Stimulated activated naive B cell treated with anti-CD40 and anti-IgM and Interleukin-4, amounts not matched to agents 10 μg/mL and 1 μg/mL and 100 μg/mL, for 72 hours (primary cell): ENCODE results near the gene MAGEA9.
"Not testable (repeated sequence)": the region's sequence is repeated elsewhere in the genome, so short reads cannot be mapped to it uniquely, and the experiment has no call there.

Source experiments
- ATAC-seq, 2 donors: fragments of 150-1000 bp; cut with Tn5 transposase; replicated peaks; 2 replicates each; pipeline ENCODE4 v1.10.0; 2021; ENCODE audit warnings: moderate library complexity in 1 of 2
- DNase-seq: peaks from one replicate; pipeline ENCODE4 v3.0.0; 2021
- H3K27ac Mint-ChIP-seq: one replicate; pipeline ENCODE4 v1.8.0; 2022; ENCODE audit warnings: mild to moderate bottlenecking, mixed read lengths
- H3K27me3 Mint-ChIP-seq, 2 donors: one replicate each; pipeline ENCODE4 v1.8.0; 2022; ENCODE audit warnings: mixed read lengths in 2 of 2
- H3K36me3 Mint-ChIP-seq, 2 donors: one replicate each; pipeline ENCODE4 v1.8.0; 2022; ENCODE audit warnings: mixed read lengths in 2 of 2, mild to moderate bottlenecking in 1 of 2
- H3K4me1 Mint-ChIP-seq, 2 donors: one replicate each; pipeline ENCODE4 v1.8.0; 2022; ENCODE audit warnings: mixed read lengths in 2 of 2, mild to moderate bottlenecking in 1 of 2
- H3K4me3 Mint-ChIP-seq, 2 donors: one replicate each; pipeline ENCODE4 v1.8.0; 2022; ENCODE audit warnings: mild to moderate bottlenecking in 2 of 2, mixed read lengths in 2 of 2, moderate library complexity in 1 of 2
- H3K9me3 Mint-ChIP-seq, 2 donors: one replicate each; pipeline ENCODE4 v1.8.0; 2022; ENCODE audit warnings: mixed read lengths in 2 of 2, mild to moderate bottlenecking in 1 of 2

The MAGEA9 gene

GRCh38 chrX:149777999-149778398 lies 3.7 kb upstream of the MAGEA9 start:
- not testable (repeated sequence) for DNase-seq, ATAC-seq, H3K4me1 Mint-ChIP-seq, H3K4me3 Mint-ChIP-seq, H3K27me3 Mint-ChIP-seq, H3K36me3 Mint-ChIP-seq, H3K27ac Mint-ChIP-seq, H3K9me3 Mint-ChIP-seq

GRCh38 chrX:149795531-149795930 lies 13.8 kb downstream of the MAGEA9 start:
- H3K27me3 Mint-ChIP-seq, H3K27ac Mint-ChIP-seq, H3K4me3 Mint-ChIP-seq, H3K36me3 Mint-ChIP-seq, DNase-seq, H3K9me3 Mint-ChIP-seq: not testable (repeated sequence)
- H3K4me1 Mint-ChIP-seq: peaks cover 0 to 18% of the 10 kb centered on the region in 2 donors
- peak; percentile 84 to 98 for ATAC-seq

- ATAC-seq: no peak
- no peak overlapping the region for H3K27ac Mint-ChIP-seq
These were observed 17.5 kb downstream of the MAGEA9 start for GRCh38 chrX:149799095-149799714.

GRCh38 chrX:149799938-149800337 lies 18.2 kb downstream of the MAGEA9 start:
- no peak overlapping the region for H3K4me3 Mint-ChIP-seq
- H3K36me3 Mint-ChIP-seq: no peaks in the 10 kb centered on the region
- no peak for ATAC-seq

More at GRCh38 chrX:149799095-149799714, 17.5 kb downstream of the MAGEA9 start:
- no peak overlapping the region for H3K4me3 Mint-ChIP-seq
- DNase-seq: no peak
- peaks cover 0 to 18% of the 10 kb centered on the region in 2 donors for H3K4me1 Mint-ChIP-seq
- H3K27me3 Mint-ChIP-seq: no peaks in the 10 kb centered on the region
- no peaks in the 10 kb centered on the region for H3K9me3 Mint-ChIP-seq
- H3K36me3 Mint-ChIP-seq: no peaks in the 10 kb centered on the region

GRCh38 chrX:149803458-149804062 lies 21.8 kb downstream of the MAGEA9 start:
- Mint-ChIP-seq H3K9me3 (no peaks in the 10 kb centered on the region), H3K27me3 (peaks cover 0 to 3% of the 10 kb centered on the region in 2 donors), H3K36me3 (no peaks in the 10 kb centered on the region), H3K4me3 (no peak overlapping the region), H3K27ac (no peak overlapping the region), H3K4me1 (peaks cover 0 to 14% of the 10 kb centered on the region in 2 donors)
- DNase-seq (no peak), ATAC-seq (no peak)

More at GRCh38 chrX:149799938-149800337, 18.2 kb downstream of the MAGEA9 start:
- peaks cover 0 to 18% of the 10 kb centered on the region in 2 donors for H3K4me1 Mint-ChIP-seq
- H3K27me3 Mint-ChIP-seq: no peaks in the 10 kb centered on the region
- no peaks in the 10 kb centered on the region for H3K9me3 Mint-ChIP-seq
- DNase-seq: no peak
- no peak overlapping the region for H3K27ac Mint-ChIP-seq

- Mint-ChIP-seq H3K4me3 (no peak overlapping the region), H3K36me3 (no peaks in the 10 kb centered on the region), H3K9me3 (no peaks in the 10 kb centered on the region), H3K4me1 (peaks cover 0 to 14% of the 10 kb centered on the region in 2 donors), H3K27ac (no peak overlapping the region), H3K27me3 (peaks cover 0 to 3% of the 10 kb centered on the region in 2 donors)
- no peak for DNase-seq
- ATAC-seq: no peak
These were observed 22.4 kb downstream of the MAGEA9 start for GRCh38 chrX:149804102-149804501.

- Mint-ChIP-seq H3K27ac (peak overlapping the region; percentile 21), H3K4me3 (no peak overlapping the region), H3K27me3 (peaks cover 0 to 11% of the 10 kb centered on the region in 2 donors), H3K4me1 (peaks cover 0 to 4% of the 10 kb centered on the region in 2 donors), H3K9me3 (no peaks in the 10 kb centered on the region), H3K36me3 (no peaks in the 10 kb centered on the region)
- DNase-seq (no peak), ATAC-seq (no peak)
These were observed 26.2 kb downstream of the MAGEA9 start for GRCh38 chrX:149807747-149808458.

GRCh38 chrX:149818652-149819051 lies 36.9 kb downstream of the MAGEA9 start:
- H3K27ac Mint-ChIP-seq: no peak overlapping the region
- ATAC-seq (no peak), DNase-seq (no peak)
- H3K9me3 Mint-ChIP-seq: peaks cover 0 to 4% of the 10 kb centered on the region in 2 donors
- H3K27me3 Mint-ChIP-seq: peaks cover 18 to 21% of the 10 kb centered on the region in 2 donors
- no peaks in the 10 kb centered on the region for H3K4me1 Mint-ChIP-seq
- no peaks in the 10 kb centered on the region for H3K36me3 Mint-ChIP-seq
- H3K4me3 Mint-ChIP-seq: no peak overlapping the region

- H3K9me3 Mint-ChIP-seq: peaks cover 0 to 4% of the 10 kb centered on the region in 2 donors
- no peak for ATAC-seq
- H3K4me3 Mint-ChIP-seq: no peak overlapping the region
- no peak overlapping the region for H3K27ac Mint-ChIP-seq
- no peak for DNase-seq
- H3K4me1 Mint-ChIP-seq: no peaks in the 10 kb centered on the region
- no peaks in the 10 kb centered on the region for H3K36me3 Mint-ChIP-seq
- H3K27me3 Mint-ChIP-seq: peaks cover 18 to 20% of the 10 kb centered on the region in 2 donors
These were observed 37.6 kb downstream of the MAGEA9 start for GRCh38 chrX:149819371-149819770.

- Mint-ChIP-seq H3K27ac (no peak overlapping the region), H3K36me3 (no peaks in the 10 kb centered on the region), H3K4me3 (no peak overlapping the region), H3K9me3 (peaks cover 0 to 4% of the 10 kb centered on the region in 2 donors), H3K27me3 (peaks cover 34 to 40% of the 10 kb centered on the region in 2 donors), H3K4me1 (peaks cover 14 to 21% of the 10 kb centered on the region in 2 donors)
- DNase-seq: no peak
- ATAC-seq: no peak
These were observed 43.7 kb downstream of the MAGEA9 start for GRCh38 chrX:149825424-149825823.

- no peaks in the 10 kb centered on the region for H3K36me3 Mint-ChIP-seq
- H3K27me3 Mint-ChIP-seq: peaks cover 24 to 39% of the 10 kb centered on the region in 2 donors
- peaks cover 14 to 24% of the 10 kb centered on the region in 2 donors for H3K4me1 Mint-ChIP-seq
- no peaks in the 10 kb centered on the region for H3K9me3 Mint-ChIP-seq
- ATAC-seq: peak in 1 of 2 donors; percentile 34
- no peak overlapping the region for H3K4me3 Mint-ChIP-seq
- DNase-seq: no peak
- H3K27ac Mint-ChIP-seq: no peak overlapping the region
These were observed 45.5 kb downstream of the MAGEA9 start for GRCh38 chrX:149827254-149827653.

GRCh38 chrX:149829751-149830191 lies 48.0 kb downstream of the MAGEA9 start:
- ATAC-seq (peak; percentile 50 to 69), DNase-seq (no peak)
- Mint-ChIP-seq H3K9me3 (no peaks in the 10 kb centered on the region), H3K36me3 (no peaks in the 10 kb centered on the region), H3K4me1 (peaks cover 14 to 24% of the 10 kb centered on the region in 2 donors), H3K27ac (peak overlapping the region; percentile 65), H3K4me3 (peak overlapping the region; percentile 75), H3K27me3 (peaks cover 16 to 26% of the 10 kb centered on the region in 2 donors)

GRCh38 chrX:149830192-149830873 lies 48.6 kb downstream of the MAGEA9 start:
- Mint-ChIP-seq H3K36me3 (no peaks in the 10 kb centered on the region), H3K4me3 (peak overlapping the region; percentile 75), H3K4me1 (peaks cover 14 to 24% of the 10 kb centered on the region in 2 donors), H3K27me3 (peaks cover 11 to 20% of the 10 kb centered on the region in 2 donors), H3K27ac (peak overlapping the region; percentile 65), H3K9me3 (no peaks in the 10 kb centered on the region)
- DNase-seq (no peak), ATAC-seq (peak; percentile 70 to 75)

GRCh38 chrX:149831473-149831872 lies 49.7 kb downstream of the MAGEA9 start:
- Mint-ChIP-seq H3K9me3 (no peaks in the 10 kb centered on the region), H3K27me3 (peaks cover 9 to 10% of the 10 kb centered on the region in 2 donors), H3K36me3 (no peaks in the 10 kb centered on the region), H3K27ac (no peak overlapping the region), H3K4me3 (no peak overlapping the region), H3K4me1 (peaks cover 14 to 24% of the 10 kb centered on the region in 2 donors)
- DNase-seq (no peak), ATAC-seq (no peak)
